ENCODE measurements around the gene PDE9A. TPM values are rescaled to one million over a fixed set of nuclear protein-coding genes. Genes with fewer than 3 reads are reported as not detected.

Gene PDE9A
- 4.1 and 6.9 TPM in 2 replicates for total RNA-seq

DNA sequence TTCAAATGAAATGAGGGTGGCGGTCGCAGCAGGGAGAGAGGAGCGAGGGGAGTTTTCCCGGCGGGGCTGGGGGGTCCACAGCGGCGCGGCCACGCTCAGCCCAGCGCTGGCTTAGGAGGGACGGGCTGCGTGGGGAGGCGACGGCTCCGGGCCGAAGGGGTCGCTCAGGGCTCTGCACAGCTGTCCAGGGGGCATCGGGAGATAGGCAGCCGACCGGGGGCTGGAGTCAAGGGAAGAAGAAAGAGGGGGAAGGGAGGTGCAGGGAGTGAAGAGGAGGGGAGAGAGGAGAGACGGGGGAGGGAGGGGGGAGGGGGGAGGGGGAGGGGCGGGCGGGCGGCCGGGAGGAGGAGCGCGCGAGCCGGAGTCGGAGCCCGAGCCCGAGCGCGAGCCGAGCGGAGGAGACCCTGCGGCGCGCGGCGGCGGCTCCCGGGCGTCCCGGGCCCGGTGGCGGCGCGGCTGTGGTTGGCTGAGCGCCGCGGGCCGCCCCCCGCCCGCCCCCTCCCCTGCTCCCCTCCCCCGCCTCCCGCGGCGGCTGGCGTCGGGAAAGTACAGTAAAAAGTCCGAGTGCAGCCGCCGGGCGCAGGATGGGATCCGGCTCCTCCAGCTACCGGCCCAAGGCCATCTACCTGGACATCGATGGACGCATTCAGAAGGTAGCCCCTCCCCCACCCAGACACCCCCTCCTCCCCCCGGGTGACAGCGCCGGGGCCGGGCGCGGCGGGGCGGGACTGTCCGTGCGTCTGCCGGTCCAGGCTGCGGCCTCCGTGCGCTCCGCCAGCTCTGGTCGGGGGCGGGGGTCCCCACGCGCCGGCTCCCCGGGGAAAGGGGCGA is at the start of gene PDE9A:
Gene PDE9A, plus strand, starts transcription at position 391 of the 831 bp plus-strand sequence. Its CDS starts 194 bp downstream, at position 585.

Other genes with a start within 250 kb of the PDE9A start
- gene UBASH3A, start 249.7 kb upstream of the PDE9A start, total RNA-seq, result not detected in 2 replicates
- not detected in 2 replicates for gene RSPH1, start 157.4 kb upstream of the PDE9A start, total RNA-seq
- 2.0 and 4.0 TPM in 2 replicates for gene SLC37A1, start 139.8 kb upstream of the PDE9A start, total RNA-seq
- gene WDR4, start 225.9 kb downstream of the PDE9A start, total RNA-seq, result 7.8 and 8.6 TPM in 2 replicates
- 38.8 and 52.4 TPM in 2 replicates for gene NDUFV3, start 239.7 kb downstream of the PDE9A start, total RNA-seq